HG03097 (cell line): ENCODE measurements around the gene NRG2.

Source experiments
- ATAC-seq: cut with Tn5 transposase; IDR thresholded peaks from one replicate; pipeline ENCODE4 v1.9.1; 2021; ENCODE audit not compliant: unreplicated experiment, low FRiP score

NRG2 gene

GRCh38 chr5:139863855-139864558 lies 179.1 kb downstream of the NRG2 start:
- ATAC-seq: no peak

DNA sequence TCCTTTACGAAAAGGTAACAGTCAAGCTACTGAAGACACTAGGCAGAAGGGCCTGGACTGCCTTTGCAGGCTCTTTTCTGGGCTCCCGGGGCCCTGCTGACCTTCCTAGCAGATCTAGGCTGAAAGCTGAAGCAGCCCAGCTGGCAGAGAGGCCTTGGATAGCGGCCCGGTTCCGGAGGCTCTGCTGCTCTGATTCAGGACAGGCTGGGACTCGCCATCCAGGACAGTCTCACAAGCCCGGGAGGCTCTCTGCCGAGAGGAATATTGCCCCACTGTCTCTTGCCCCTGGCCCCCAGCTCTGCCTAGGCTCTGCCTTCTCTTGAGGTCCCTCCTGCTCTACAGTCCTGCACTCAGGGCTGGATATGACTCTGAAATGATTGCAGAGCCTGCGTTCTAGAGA lies 179.7 kb downstream of the NRG2 start:
- ATAC-seq: no peak

GRCh38 chr5:139862803-139863202 lies 180.3 kb downstream of the NRG2 start:
- ATAC-seq: no peak

DNA sequence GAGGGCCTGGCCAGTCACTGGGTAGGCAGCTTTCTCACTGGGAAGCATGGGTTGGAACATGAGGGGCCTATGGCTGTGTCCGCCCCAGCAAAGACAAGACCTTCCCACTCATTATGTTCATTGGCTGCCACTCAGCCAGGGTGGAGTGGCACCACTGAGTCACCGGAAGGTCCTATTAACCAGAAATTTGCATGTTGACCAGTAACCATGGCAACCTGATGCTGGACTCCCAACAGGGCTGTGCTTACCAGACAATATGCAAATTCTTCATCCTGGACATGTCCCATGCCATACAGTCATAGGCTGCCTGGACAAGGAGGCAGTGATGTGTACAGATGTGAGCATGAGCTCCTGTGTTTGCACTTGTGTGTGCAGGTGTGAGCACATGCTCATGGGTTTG lies 180.8 kb downstream of the NRG2 start:
- ATAC-seq: no peak

DNA sequence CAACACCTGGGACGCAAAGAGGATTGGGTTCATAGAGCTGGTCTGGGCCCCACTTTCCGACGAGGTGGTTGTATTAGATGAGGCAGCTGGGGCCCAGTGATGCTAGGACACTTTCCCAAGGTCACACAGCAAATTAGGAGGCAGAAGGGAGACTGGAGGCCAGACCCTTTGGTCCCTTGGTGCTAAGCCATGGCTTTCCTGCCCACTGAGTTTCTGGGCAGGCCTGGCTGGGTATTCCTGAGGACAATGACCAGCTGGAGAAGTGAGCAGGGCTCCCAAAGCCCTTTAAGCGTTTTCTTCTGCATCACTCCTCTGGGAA lies 181.3 kb downstream of the NRG2 start:
- ATAC-seq: no peak

- ATAC-seq: no peak
These were observed 181.8 kb downstream of the NRG2 start for GRCh38 chr5:139861021-139861888.

- ATAC-seq: no peak
These were observed 184.1 kb downstream of the NRG2 start for GRCh38 chr5:139859013-139859412.

- no peak for ATAC-seq
These were observed 186.4 kb downstream of the NRG2 start for GRCh38 chr5:139856714-139857113.

DNA sequence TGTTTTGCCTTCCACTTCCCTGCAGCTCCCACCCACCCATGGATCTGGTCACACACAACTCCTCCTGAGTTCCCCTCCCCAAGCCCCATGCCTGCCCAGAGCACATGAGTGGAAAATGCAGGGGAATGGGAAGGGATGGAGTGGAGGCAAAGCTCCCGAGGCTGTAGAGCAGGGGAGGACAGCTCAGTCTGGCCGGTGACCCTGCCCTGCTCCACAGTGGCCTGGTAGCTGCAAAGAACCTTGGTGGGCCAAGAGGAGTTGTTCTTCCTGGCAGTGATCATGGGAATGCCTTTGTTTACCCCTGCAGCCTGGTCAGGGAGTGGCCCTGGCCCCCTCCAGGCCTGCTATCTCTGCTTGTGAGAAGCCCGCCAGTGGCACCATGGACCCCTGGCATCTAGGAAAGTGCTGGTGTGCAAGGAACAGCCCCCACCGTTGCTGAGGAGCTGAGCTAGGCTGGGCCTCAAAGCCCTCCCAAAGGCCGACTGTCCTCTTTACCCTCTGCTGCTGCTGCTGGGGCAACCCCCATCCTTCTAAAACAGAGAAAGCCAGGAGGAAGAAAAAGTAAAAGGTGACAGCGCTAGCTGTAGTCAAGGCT lies 187.1 kb downstream of the NRG2 start:
- ATAC-seq: no peak

DNA sequence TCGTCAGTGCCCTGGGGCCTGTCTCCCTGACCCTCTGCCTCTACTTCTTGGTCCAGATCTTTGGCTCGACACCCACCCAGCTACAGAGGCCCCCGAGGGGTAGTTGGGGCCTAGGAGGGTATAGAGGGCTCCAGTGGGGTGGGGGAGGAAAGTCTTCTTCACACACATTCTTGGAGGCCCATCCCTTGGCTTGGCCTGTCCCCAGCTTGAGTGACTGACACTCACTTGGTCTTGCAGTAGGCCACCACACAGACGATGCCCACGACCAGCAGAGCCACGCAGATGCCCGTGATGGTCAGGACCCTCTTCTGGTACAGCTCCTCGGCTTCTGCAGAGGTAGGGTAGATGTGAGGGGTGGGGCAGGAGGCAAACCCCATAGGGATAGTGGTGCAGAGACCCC lies 187.6 kb downstream of the NRG2 start:
- ATAC-seq: no peak

DNA sequence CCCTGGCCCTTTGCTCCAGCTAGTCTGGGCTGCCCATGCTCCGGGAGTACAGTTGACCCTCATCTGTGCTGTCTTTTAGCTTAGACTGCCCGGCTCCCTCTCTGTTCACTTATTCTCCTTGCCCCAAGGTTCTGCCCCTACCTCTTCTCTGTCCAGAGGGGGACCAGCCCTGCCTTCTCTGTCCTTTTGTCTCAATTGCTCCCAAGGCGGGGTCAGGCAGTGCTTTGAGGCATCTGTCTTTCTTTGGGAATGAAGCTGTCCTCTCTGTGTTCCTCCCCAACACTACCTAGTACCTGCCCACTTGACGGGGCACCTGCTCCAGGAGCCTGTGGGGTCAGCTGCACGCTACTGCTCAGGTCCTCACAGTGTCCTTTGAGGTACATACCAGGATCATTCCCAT lies 188.1 kb downstream of the NRG2 start:
- no peak for ATAC-seq

DNA sequence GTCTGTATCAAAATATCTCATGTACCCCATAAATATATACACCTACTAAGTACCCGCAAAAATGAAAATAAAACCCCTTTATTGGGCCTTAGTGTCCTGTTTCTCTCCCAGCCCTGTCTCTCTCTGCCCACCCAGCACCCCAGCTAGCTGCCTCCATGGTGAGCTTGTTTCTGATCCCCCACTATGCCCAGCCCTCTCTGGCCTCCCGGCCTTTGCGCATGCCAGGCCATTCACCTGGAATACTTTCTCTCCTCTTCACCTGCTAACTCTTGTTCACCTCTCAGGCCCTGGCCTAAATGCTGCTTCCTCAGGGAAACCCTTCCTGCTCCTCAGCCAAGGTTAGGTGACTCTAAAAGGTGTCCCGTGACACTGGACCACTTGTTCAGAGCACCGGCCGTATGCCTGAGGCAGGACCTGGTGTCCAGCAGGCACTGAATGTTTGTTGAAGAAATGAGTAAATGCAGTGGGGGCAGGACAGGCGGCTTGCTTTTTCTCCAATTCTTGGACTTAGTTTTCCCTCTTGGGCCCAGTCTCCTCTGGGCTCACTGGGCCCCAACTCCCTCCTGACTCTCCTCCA lies 189.0 kb downstream of the NRG2 start:
- no peak for ATAC-seq

GRCh38 chr5:139852696-139853095 lies 190.4 kb downstream of the NRG2 start:
- no peak for ATAC-seq

DNA sequence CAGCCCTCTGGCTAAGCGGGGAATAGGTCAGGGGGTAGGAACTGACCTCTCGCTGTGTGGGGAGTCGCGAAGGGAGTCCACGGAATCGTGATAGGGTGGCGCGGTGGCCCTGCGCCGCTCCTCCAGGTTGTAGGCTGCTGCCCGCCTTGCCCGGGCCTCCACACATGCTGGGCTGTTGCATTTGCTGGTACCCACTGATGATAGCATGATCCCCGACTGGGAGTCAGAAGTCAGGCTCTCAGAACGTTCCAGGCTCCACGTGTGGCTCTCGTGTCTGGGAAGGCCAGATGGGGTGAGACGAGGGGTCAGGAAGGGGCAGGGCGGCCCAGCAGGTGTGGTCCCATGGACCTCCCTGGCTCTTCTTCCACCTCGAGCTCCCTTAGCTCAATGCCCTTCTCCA lies 191.5 kb downstream of the NRG2 start:
- no peak for ATAC-seq

DNA sequence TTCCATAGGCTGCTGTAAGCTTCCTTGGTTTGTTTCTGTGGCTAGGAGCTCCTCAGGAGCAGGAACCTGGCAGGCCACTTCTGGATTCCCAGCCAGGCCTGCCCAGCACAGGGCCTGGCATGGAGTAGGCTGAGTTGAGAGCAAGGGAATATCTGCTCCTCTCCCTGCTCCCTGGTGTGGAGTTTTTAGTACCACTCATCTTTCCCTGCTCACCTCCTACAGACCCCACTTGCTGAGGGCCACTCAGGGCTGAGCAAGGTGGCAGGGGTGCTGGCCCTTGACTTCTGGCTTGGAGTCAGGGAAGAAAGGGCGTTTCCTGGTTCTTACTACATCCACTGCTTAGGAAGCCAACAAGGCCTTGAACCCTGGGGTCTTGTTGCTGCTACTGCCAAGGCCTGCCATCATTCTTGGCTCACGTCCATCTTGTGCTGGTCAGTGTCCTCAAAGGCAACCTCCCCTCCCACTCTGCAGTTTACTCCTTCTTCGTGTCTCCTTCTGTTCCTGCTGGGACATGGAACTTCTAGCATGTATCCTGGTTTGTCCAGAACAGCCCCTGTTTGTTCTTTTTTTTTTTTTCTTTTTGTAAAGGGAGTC lies 192.6 kb downstream of the NRG2 start:
- no peak for ATAC-seq

- ATAC-seq: no peak
These were observed 193.2 kb downstream of the NRG2 start for GRCh38 chr5:139849942-139850341.

GRCh38 chr5:139849501-139849900 lies 193.6 kb downstream of the NRG2 start:
- ATAC-seq: no peak

DNA sequence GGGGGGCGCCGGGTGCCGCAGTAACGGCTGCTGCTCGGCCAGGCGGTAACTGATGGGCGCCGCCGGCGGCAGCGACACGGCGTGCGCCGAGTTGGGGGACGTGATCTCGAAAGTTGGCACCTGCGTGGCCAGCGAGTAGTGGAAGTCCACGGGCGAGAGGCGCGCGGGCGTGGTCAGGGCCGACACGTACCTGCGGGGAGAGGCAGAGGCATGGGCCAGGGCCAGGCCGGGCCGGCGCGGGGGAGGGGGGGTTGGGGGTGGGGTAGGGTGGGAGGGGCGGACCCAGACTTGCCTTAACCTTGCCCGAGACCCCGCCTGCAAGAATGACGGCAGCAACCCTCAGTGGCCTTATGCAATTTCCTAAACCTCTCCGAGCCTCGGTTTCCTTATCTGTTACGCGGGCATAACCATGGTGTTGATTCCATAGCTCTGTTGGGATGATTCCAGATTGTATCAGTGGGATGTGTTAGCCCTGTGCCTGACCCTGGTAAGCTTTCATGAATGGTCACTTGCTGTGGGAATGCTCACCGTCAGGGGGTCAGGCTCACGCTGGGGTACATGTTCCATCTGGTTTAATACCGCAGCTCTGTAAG lies 194.5 kb downstream of the NRG2 start:
- no peak for ATAC-seq

- peak; percentile 61 for ATAC-seq
These were observed 195.2 kb downstream of the NRG2 start for GRCh38 chr5:139847790-139848507.

DNA sequence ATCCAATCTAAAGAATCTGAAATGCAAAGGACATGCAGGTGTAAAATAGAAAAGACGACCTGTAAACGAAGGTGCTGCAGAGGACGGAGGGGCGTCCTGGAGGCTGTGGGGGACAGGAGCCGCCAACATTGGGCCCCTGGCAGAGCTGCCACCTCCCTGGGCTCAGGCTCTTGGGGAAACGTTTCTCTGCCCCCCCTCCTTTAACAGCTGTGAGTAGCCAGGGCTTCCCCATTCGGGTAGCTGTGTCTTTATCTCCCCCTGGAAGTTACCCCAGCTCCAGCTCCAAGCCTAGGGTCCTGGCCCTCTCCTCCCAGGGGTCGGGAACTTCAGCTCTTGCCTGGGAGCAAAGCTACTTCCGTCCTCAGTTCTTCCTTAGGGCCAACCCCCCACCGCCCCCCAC lies 196.0 kb downstream of the NRG2 start:
- ATAC-seq: no peak
